HepG2 (cell line): Measurements from ENCODE around the gene RAB5B. TPM values are rescaled to one million over a fixed set of nuclear protein-coding genes. Genes with fewer than 3 reads are reported as not detected.

Experiments
- ATAC-seq: fragments of 200-7000 bp; cut with Tn5 transposase; 3 replicates; pipeline ENCODE4 v1.9.1; 2020; ENCODE audit warnings: mild to moderate bottlenecking, moderate library complexity
- BruUV-seq: library from RNA; stranded (reverse); fragments of 400-500 nt; replicated peaks from 2 replicates; lab custom pipeline; 2021; lab: Mats Ljungman, UMichigan
- CTCF ChIA-PET: fragments of 300-600 bp; formaldehyde crosslinking; extraction: SDS; loops from one replicate; lab custom pipeline; 2021; ENCODE audit warnings: low total read pairs, inconsistent platforms, low intra/inter-chr PET ratio; lab: Yijun Ruan, JAX
- POLR2A ChIA-PET: fragments of 350-600 bp; sonication (Branson Sonifier 250); formaldehyde crosslinking; loops from one replicate; lab custom pipeline; 2020; ENCODE audit warnings: antibody characterized with exemption, inconsistent platforms; lab: Yijun Ruan, JAX
- DNase-seq: peaks from one replicate; pipeline ENCODE4 v3.0.0-alpha.2; 2015; ENCODE audit warnings: low spot score
- FAIRE-seq: peaks from 3 replicates; lab custom pipeline; 2011; peaks lifted over from hg19 to GRCh38; lab: Jason Lieb, UNC
- H2AFZ ChIP-seq: one replicate; pipeline ENCODE4 v1.6.1; 2011; ENCODE audit warnings: low read length, inconsistent platforms
- H3K27ac ChIP-seq: fragments of 300-600 bp; 3 replicates; pipeline ENCODE4 v1.8.0; 2011; ENCODE audit warnings: mixed run types, mild to moderate bottlenecking, mixed read lengths, low read length, inconsistent platforms; ENCODE audit not compliant: insufficient read depth; ENCODE audit errors: extremely low read length
- H3K27me3 ChIP-seq, 2 experiments: fragments of 200-600 bp in 1 of 2; 2 replicates in 1 of 2; 3 replicates in 1 of 2; pipeline versions ENCODE4 v1.6.0 to v1.8.0; 2011; ENCODE audit warnings: low read length in 2 of 2, mild to moderate bottlenecking in 2 of 2, moderate library complexity in 2 of 2, inconsistent platforms in 1 of 2; ENCODE audit not compliant: insufficient read depth in 2 of 2, control insufficient read depth in 1 of 2
- H3K36me3 ChIP-seq, 2 experiments: fragments of 200-600 bp in 1 of 2; replicated peaks in 1 of 2; 2 replicates in 1 of 2; 3 replicates in 1 of 2; pipeline versions ENCODE4 v1.5.1 to v1.8.0; 2011; ENCODE audit warnings: low read length in 2 of 2, inconsistent platforms in 1 of 2; ENCODE audit not compliant: insufficient read depth in 2 of 2, control insufficient read depth in 1 of 2
- H3K4me1 ChIP-seq: 2 replicates; pipeline ENCODE4 v1.5.1; 2012; ENCODE audit warnings: low read length, inconsistent platforms; ENCODE audit not compliant: insufficient read depth
- H3K4me2 ChIP-seq: 2 replicates; pipeline ENCODE4 v1.6.0; 2011; ENCODE audit warnings: low read depth, low read length, inconsistent platforms
- H3K4me3 ChIP-seq, 3 experiments: fragments of 200-600 bp in 1 of 3; sonication (generic), shearing (Covaris generic) in 1 of 3; replicated peaks in 1 of 3; 2 replicates each; pipeline ENCODE4 v1.5.1; 2011 to 2016; ENCODE audit warnings: low read length in 3 of 3, inconsistent platforms in 2 of 3, low read depth in 2 of 3, mild to moderate bottlenecking in 2 of 3, control low read depth in 1 of 3, mixed read lengths in 1 of 3; ENCODE audit not compliant: insufficient read depth in 1 of 3
- H3K79me2 ChIP-seq: one replicate; pipeline ENCODE4 v1.6.1; 2011; ENCODE audit warnings: low read length, inconsistent platforms; ENCODE audit not compliant: insufficient read depth
- H3K9ac ChIP-seq: 2 replicates; pipeline ENCODE4 v1.6.0; 2011; ENCODE audit warnings: mild to moderate bottlenecking, low read depth, low read length, inconsistent platforms; ENCODE audit not compliant: insufficient read depth
- H3K9me3 ChIP-seq: 2 replicates; pipeline ENCODE4 v1.5.1; 2012; ENCODE audit warnings: mild to moderate bottlenecking, low read length
- H4K20me1 ChIP-seq: 2 replicates; pipeline ENCODE4 v1.6.0; 2011; ENCODE audit warnings: inconsistent platforms, mild to moderate bottlenecking, low read length, moderate library complexity; ENCODE audit not compliant: insufficient read depth
- ATF1 ChIP-seq: IDR thresholded peaks from 2 replicates; pipeline ENCODE4 v1.6.1; 2016; ENCODE audit warnings: mild to moderate bottlenecking, control low read depth
- ATF5 ChIP-seq: sonication (generic); formaldehyde crosslinking; IDR thresholded peaks from 2 replicates; pipeline ENCODE4 v1.4.0; 2020; ENCODE audit warnings: mild to moderate bottlenecking, low read depth, missing genetic modification reagents
- CBX1 ChIP-seq: IDR thresholded peaks from one replicate; pipeline ENCODE4 v1.6.1; 2016; ENCODE audit warnings: antibody characterized with exemption, low read depth
- ETV5 ChIP-seq: IDR thresholded peaks from 2 replicates; pipeline ENCODE4 v1.6.1; 2018; ENCODE audit warnings: missing biosample characterization, missing genetic modification reagents, inconsistent platforms, borderline replicate concordance
- HOXA9 ChIP-seq: sonication (generic); formaldehyde crosslinking; IDR thresholded peaks from 2 replicates; pipeline ENCODE4 v1.8.1; 2022; ENCODE audit warnings: missing genetic modification reagents, mild to moderate bottlenecking, moderate library complexity, borderline replicate concordance
- KDM3A ChIP-seq: IDR thresholded peaks from 2 replicates; pipeline ENCODE4 v1.6.1; 2018; ENCODE audit warnings: low read depth, missing compliant biosample characterization
- KMT2B ChIP-seq: IDR thresholded peaks from 2 replicates; pipeline ENCODE4 v1.6.1; 2016; ENCODE audit warnings: missing genetic modification reagents, missing compliant biosample characterization
- ZBED4 ChIP-seq: sonication (generic); formaldehyde crosslinking; IDR thresholded peaks from 2 replicates; pipeline ENCODE4 v1.4.0; 2020; ENCODE audit warnings: missing genetic modification reagents, borderline replicate concordance
- ZBTB8A ChIP-seq: sonication (generic); formaldehyde crosslinking; IDR thresholded peaks from 2 replicates; pipeline ENCODE4 v1.4.0; 2020; ENCODE audit warnings: mild to moderate bottlenecking, low read depth, missing genetic modification reagents, borderline replicate concordance
- ZNF234 ChIP-seq: sonication (generic); formaldehyde crosslinking; conservative IDR thresholded peaks from 2 replicates; pipeline ENCODE4 v1.5.1; 2020; ENCODE audit warnings: mild to moderate bottlenecking, missing genetic modification reagents
- ZNF337 ChIP-seq: sonication (generic); formaldehyde crosslinking; IDR thresholded peaks from 2 replicates; pipeline ENCODE4 v1.5.1; 2020; ENCODE audit warnings: missing genetic modification reagents, low read depth, mild to moderate bottlenecking, borderline replicate concordance
- ZNF431 ChIP-seq: sonication (generic); formaldehyde crosslinking; IDR thresholded peaks from 2 replicates; pipeline ENCODE4 v1.9.0; 2022; ENCODE audit warnings: missing genetic modification reagents, low read depth, mild to moderate bottlenecking, borderline replicate concordance
- ZNF549 ChIP-seq: sonication (generic); formaldehyde crosslinking; IDR thresholded peaks from 2 replicates; pipeline ENCODE4 v1.5.0; 2020; ENCODE audit warnings: missing genetic modification reagents
- ZNF768 ChIP-seq: sonication (generic); formaldehyde crosslinking; IDR thresholded peaks from 2 replicates; pipeline ENCODE4 v1.4.0; 2020; ENCODE audit warnings: missing genetic modification reagents
- ZNF792 ChIP-seq: IDR thresholded peaks from 2 replicates; pipeline ENCODE4 v1.6.1; 2016
- ZSCAN25 ChIP-seq: sonication (generic); formaldehyde crosslinking; IDR thresholded peaks from 2 replicates; pipeline ENCODE4 v1.8.0; 2022; ENCODE audit warnings: mild to moderate bottlenecking, missing genetic modification reagents
- WGBS: methylation state at CpG from one replicate; pipeline ENCODE4 v1.1.6; 2017; ENCODE audit warnings: low lambda C conversion rate; 5-methylcytosine and 5-hydroxymethylcytosine counted together
- in situ Hi-C: cut with HindIII; loops from 2 replicates; pipeline ENCODE4 v1.10.0; 2017; ENCODE audit warnings: low pct_unique_long_range_greater_than_20kb; ENCODE audit not compliant: extremely low pct_ligation_motif_present
- intact Hi-C: fragments of 100-400 bp; cut with micrococcal nuclease; formaldehyde crosslinking; loops from one replicate; pipeline ENCODE4 v1.10.0; 2022; ENCODE audit not compliant: unreplicated experiment
- polyA plus RNA-seq, 8 experiments: library from polyadenylated mRNA; depleted of rRNA in 3 of 8; stranded (reverse) in 7 of 8; unstranded in 1 of 8; fragments of >200 nt; fragmentation: Illumina TruSeq in 4 of 8; extraction: Trizol in 4 of 8; gene quantifications; 2 replicates each; pipeline versions ENCODE4 v1.2.1 to v1.2.3, GENCODE V29; 2011 to 2016; ENCODE audit warnings: low read depth in 4 of 8, missing spikeins in 1 of 8, mixed read lengths in 1 of 8; ENCODE audit not compliant: insufficient read depth in 1 of 8
- total RNA-seq, 5 experiments: library from RNA; depleted of rRNA; stranded (reverse); fragments of >200 nt; fragmentation: Illumina TruSeq; extraction: Trizol; gene quantifications; 2 replicates each; pipeline ENCODE4 v1.2.3, GENCODE V29; 2016; ENCODE audit warnings: low read depth in 1 of 5

Gene RAB5B
- total and polyA plus RNA-seq, 2 of the 13 experiments (the other 11 are each of a cell fraction or from before 2014, with no cell fraction given): 26.0 to 68.3 TPM

GRCh38 chr12:55927588-55928502 lies 46.0 kb upstream of the RAB5B start, which contains the start of gene PYM1 (continued):
- TF ChIP-seq ZSCAN25 (CRISPR knock-in tag) (0 out of 2 replicates have a peak, but pooled peaks have one; percentile 39), ZNF768 (CRISPR knock-in tag) (peak; percentile 71), ZBTB8A (CRISPR knock-in tag) (no peak), ATF5 (CRISPR knock-in tag) (0 out of 2 replicates have a peak, but pooled peaks have one; percentile 18), ZNF234 (CRISPR knock-in tag) (0 out of 2 replicates have a peak, but pooled peaks have one; percentile 50), ZNF337 (CRISPR knock-in tag) (peak; percentile 63; the same call in 1 of the 2 replicates), ZNF549 (no peak), ZNF431 (CRISPR knock-in tag) (peak; percentile 66; the same call in 1 of the 2 replicates)
- TF ChIP-seq, all 625 proteins: peak for 163

- Histone ChIP-seq H3K9ac (peak overlapping the region; percentile 19; the same call in 1 of the 2 replicates), H3K4me2 (peak overlapping the region; percentile 97), H2AFZ (no peak overlapping the region), H3K27me3 (peaks cover 0 to 11% of the 10 kb centered on the region in 2 experiments; a peak in 1 of 5 replicates), H3K4me1 (peaks cover 63% of the 10 kb centered on the region), H3K9me3 (no peaks in the 10 kb centered on the region), H3K79me2 (peaks cover 33% of the 10 kb centered on the region), H3K4me3 (peak overlapping the region; percentile 22 to 45 (median 44); a peak in 5 of 6 replicates), H3K27ac (peak overlapping the region; percentile 38), H3K36me3 (no peaks in the 10 kb centered on the region; a peak in 2 of 5 replicates), H4K20me1 (peaks cover 9% of the 10 kb centered on the region; the same call in 1 of the 2 replicates)
- CTCF ChIA-PET: no interaction called here
- ATAC-seq: no peak
- no peak for DNase-seq
- in situ Hi-C loops (loop anchor here (5.0 kb wide), 1 partner anchor 97 kb away; no protein-coding TSS in a partner anchor), intact Hi-C loops (no loop called here)
- 18% methylated on average over 8 of the region's 8 CpGs for WGBS
- BruUV-seq: no TSS peak
- POLR2A ChIA-PET: interaction anchor here (0.7 to 10.5 kb wide), 7 partner anchors 29 to 229 kb away, joined by 3 to 108 read pairs (median 20); partner anchors contain the start of genes DNAJC14, MYL6, ORMDL2 and RAB5B
- no peak for FAIRE-seq
- TF ChIP-seq ZNF792 (CRISPR knock-in tag): 0 out of 2 replicates have a peak, but pooled peaks have one; percentile 5
- TF ChIP-seq ATF1 (CRISPR knock-in tag): no peak
- no peak for TF ChIP-seq KMT2B (CRISPR knock-in tag)
- peak; percentile 64; the same call in 1 of the 2 replicates for TF ChIP-seq ETV5 (CRISPR knock-in tag)
- no peak for TF ChIP-seq KDM3A
- TF ChIP-seq CBX1: no peak
- TF ChIP-seq HOXA9 (CRISPR knock-in tag): no peak
- TF ChIP-seq ZBED4 (CRISPR knock-in tag): no peak
Measured at GRCh38 chr12:55929306-55929791, 44.5 kb upstream of the RAB5B start.
